GM12878 (cell line): ENCODE data around the gene NTN1. TPM values are rescaled to one million over a fixed set of nuclear protein-coding genes. Genes with fewer than 3 reads are reported as not detected.

Experiments
- ATAC-seq: fragments of 200-7000 bp; cut with Tn5 transposase; 3 replicates; pipeline ENCODE4 v1.9.1; 2020; ENCODE audit warnings: mild to moderate bottlenecking, moderate library complexity
- BruUV-seq: library from RNA; stranded (reverse); fragments of 400-500 nt; replicated peaks from 2 replicates; lab custom pipeline; 2021; lab: Mats Ljungman, UMichigan
- CTCF ChIA-PET: fragments of 300-600 bp; sonication (Branson Sonifier 250); formaldehyde crosslinking; extraction: SDS; loops from one replicate; lab custom pipeline; 2021; ENCODE audit warnings: inconsistent platforms; lab: Yijun Ruan, JAX
- POLR2A ChIA-PET: fragments of 350-600 bp; formaldehyde crosslinking; extraction: SDS; loops from one replicate; lab custom pipeline; 2021; ENCODE audit warnings: inconsistent platforms; lab: Charles Lee
- RAD21 ChIA-PET: fragments of 300-600 bp; sonication (Branson Sonifier 250); formaldehyde crosslinking; loops from one replicate; lab custom pipeline; 2023; ENCODE audit warnings: antibody characterized with exemption; ENCODE audit not compliant: unreplicated experiment; lab: Charles Lee
- SMC1A ChIA-PET: fragments of 300-600 bp; sonication (Branson Sonifier 250); formaldehyde crosslinking; loops from one replicate; lab custom pipeline; 2023; ENCODE audit not compliant: unreplicated experiment, uncharacterized antibody; lab: Charles Lee
- DNase-seq: peaks from one replicate; pipeline ENCODE4 v3.0.0-alpha.2; 2011; ENCODE audit warnings: low read depth, low spot score
- FAIRE-seq: peaks from 3 replicates; lab custom pipeline; 2011; peaks lifted over from hg19 to GRCh38; lab: Jason Lieb, UNC
- H2AFZ ChIP-seq: 2 replicates; pipeline ENCODE4 v1.6.0; 2011; ENCODE audit warnings: low read depth, low read length, control low read depth; ENCODE audit not compliant: control insufficient read depth
- H3K27ac ChIP-seq: 2 replicates; pipeline ENCODE4 v1.5.1; 2011; ENCODE audit warnings: control low read depth; ENCODE audit not compliant: control insufficient read depth, insufficient read depth
- H3K27me3 ChIP-seq, 2 experiments: replicated peaks in 1 of 2; 2 replicates each; pipeline versions ENCODE4 v1.6.0 to v1.6.1; 2011; ENCODE audit warnings: low read length in 1 of 2; ENCODE audit not compliant: control insufficient read depth in 2 of 2, insufficient read depth in 2 of 2
- H3K36me3 ChIP-seq, 2 experiments: 2 replicates each; pipeline ENCODE4 v1.5.1; 2011; ENCODE audit warnings: low read length in 1 of 2; ENCODE audit not compliant: control insufficient read depth in 2 of 2, insufficient read depth in 2 of 2
- H3K4me1 ChIP-seq: 2 replicates; pipeline ENCODE4 v1.6.1; 2011; ENCODE audit warnings: mild to moderate bottlenecking, low read length, moderate library complexity, mixed read lengths; ENCODE audit not compliant: control insufficient read depth, insufficient read depth
- H3K4me2 ChIP-seq: 2 replicates; pipeline ENCODE4 v1.6.0; 2011; ENCODE audit warnings: control low read depth; ENCODE audit not compliant: control insufficient read depth, insufficient read depth
- H3K4me3 ChIP-seq: fragments of 200-600 bp; sonication (generic); 2 replicates; pipeline ENCODE4 v1.5.1; 2016
- H3K79me2 ChIP-seq: 2 replicates; pipeline ENCODE4 v1.6.0; 2011; ENCODE audit warnings: low read length; ENCODE audit not compliant: control insufficient read depth, insufficient read depth
- H3K9ac ChIP-seq: 2 replicates; pipeline ENCODE4 v1.8.0; 2011; ENCODE audit warnings: low read length, control low read depth, mixed read lengths; ENCODE audit not compliant: control insufficient read depth, insufficient read depth
- H3K9me3 ChIP-seq: replicated peaks from 3 replicates; pipeline ENCODE4 v1.5.1; 2011; ENCODE audit warnings: mild to moderate bottlenecking, low read length; ENCODE audit not compliant: control insufficient read depth, insufficient read depth
- H4K20me1 ChIP-seq: 2 replicates; pipeline ENCODE4 v1.6.0; 2011; ENCODE audit not compliant: control insufficient read depth, insufficient read depth
- HDAC2 ChIP-seq: fragments of 200-600 bp; sonication (generic); IDR thresholded peaks from 2 replicates; pipeline ENCODE4 v1.6.1; 2017
- KAT2A ChIP-seq: conservative IDR thresholded peaks from 2 replicates; pipeline ENCODE4 v1.6.1; 2011; ENCODE audit warnings: low read depth, low read length; ENCODE audit not compliant: control insufficient read depth
- PML ChIP-seq: IDR thresholded peaks from 2 replicates; pipeline ENCODE4 v1.6.1; 2012; ENCODE audit warnings: low read length, inconsistent platforms
- RBBP5 ChIP-seq: fragments of 200-600 bp; sonication (generic); conservative IDR thresholded peaks from 2 replicates; pipeline ENCODE4 v1.6.1; 2016
- RCOR1 ChIP-seq: conservative IDR thresholded peaks from 2 replicates; pipeline ENCODE4 v1.6.1; 2012; ENCODE audit warnings: low read depth, low read length, improper control_type of control experiment
- SREBF2 ChIP-seq: IDR thresholded peaks from 2 replicates; pipeline ENCODE4 v1.6.1; 2012; ENCODE audit warnings: mild to moderate bottlenecking, low read length
- TCF12 ChIP-seq: IDR thresholded peaks from 2 replicates; pipeline ENCODE4 v1.6.1; 2011; ENCODE audit warnings: low read depth, mild to moderate bottlenecking, low read length
- ZBED1 ChIP-seq: IDR thresholded peaks from 2 replicates; pipeline ENCODE4 v1.6.1; 2016; ENCODE audit warnings: borderline replicate concordance
- WGBS: methylation state at CpG from one replicate; pipeline ENCODE4 v1.1.6; 2016; ENCODE audit warnings: low lambda C conversion rate; ENCODE audit not compliant: insufficient replicate concordance, insufficient coverage; ENCODE audit errors: missing lambda C conversion rate; 5-methylcytosine and 5-hydroxymethylcytosine counted together
- in situ Hi-C: fragments of 300-500 bp; cut with MboI; formaldehyde crosslinking; loops from 9 replicates; pipeline ENCODE4 v1.14.3; 2018; ENCODE audit warnings: mixed read lengths
- intact Hi-C: fragments of 100-400 bp; cut with micrococcal nuclease; formaldehyde crosslinking; loops from one replicate; pipeline ENCODE4 v1.14.2; 2022; ENCODE audit not compliant: unreplicated experiment
- polyA plus RNA-seq, 11 experiments: library from polyadenylated mRNA; depleted of rRNA in 4 of 11; unstranded in 6 of 11; stranded (reverse) in 5 of 11; fragments of >200 nt; fragmentation: Nextera tagmentation in 4 of 11; fragmentation: Illumina TruSeq in 1 of 11; extraction: Ambion mirVana in 4 of 11; extraction: Trizol in 1 of 11; gene quantifications; 1 replicate in 1 of 11; 2 replicates in 10 of 11; pipeline versions ENCODE4 v1.2.1 to v1.2.3, GENCODE V29; 2011 to 2016; ENCODE audit warnings: inconsistent platforms in 2 of 11, missing spikeins in 2 of 11, low read depth in 1 of 11
- total RNA-seq, 4 experiments: library from RNA; depleted of rRNA in 3 of 4; stranded (reverse); fragments of >200 nt in 3 of 4; fragmentation: Illumina TruSeq in 1 of 4; extraction: Trizol in 1 of 4; gene quantifications; 2 replicates each; pipeline versions ENCODE4 v1.2.1 to v1.2.3, GENCODE V29; 2013 to 2021
- TF ChIP-seq, protein P1 (sequence below): IDR thresholded peaks from 2 replicates; pipeline ENCODE4 v1.6.1; 2012; ENCODE audit warnings: mild to moderate bottlenecking, low read depth, low read length
- TF ChIP-seq, protein P2 (sequence below): fragments of 450-650 bp; IDR thresholded peaks from 2 replicates; pipeline ENCODE4 v1.6.1; 2017; ENCODE audit warnings: mild to moderate bottlenecking
- TF ChIP-seq, protein P3 (sequence below): fragments of 150-350 bp; IDR thresholded peaks from 2 replicates; pipeline ENCODE4 v1.6.1; 2016; ENCODE audit warnings: low read depth, low read length

Gene NTN1
- total and polyA plus RNA-seq, 10 of the 15 experiments (the other 5 are each of a cell fraction or from before 2014, with no cell fraction given): 0.02 to 0.89 (median 0.35) TPM

DNA sequence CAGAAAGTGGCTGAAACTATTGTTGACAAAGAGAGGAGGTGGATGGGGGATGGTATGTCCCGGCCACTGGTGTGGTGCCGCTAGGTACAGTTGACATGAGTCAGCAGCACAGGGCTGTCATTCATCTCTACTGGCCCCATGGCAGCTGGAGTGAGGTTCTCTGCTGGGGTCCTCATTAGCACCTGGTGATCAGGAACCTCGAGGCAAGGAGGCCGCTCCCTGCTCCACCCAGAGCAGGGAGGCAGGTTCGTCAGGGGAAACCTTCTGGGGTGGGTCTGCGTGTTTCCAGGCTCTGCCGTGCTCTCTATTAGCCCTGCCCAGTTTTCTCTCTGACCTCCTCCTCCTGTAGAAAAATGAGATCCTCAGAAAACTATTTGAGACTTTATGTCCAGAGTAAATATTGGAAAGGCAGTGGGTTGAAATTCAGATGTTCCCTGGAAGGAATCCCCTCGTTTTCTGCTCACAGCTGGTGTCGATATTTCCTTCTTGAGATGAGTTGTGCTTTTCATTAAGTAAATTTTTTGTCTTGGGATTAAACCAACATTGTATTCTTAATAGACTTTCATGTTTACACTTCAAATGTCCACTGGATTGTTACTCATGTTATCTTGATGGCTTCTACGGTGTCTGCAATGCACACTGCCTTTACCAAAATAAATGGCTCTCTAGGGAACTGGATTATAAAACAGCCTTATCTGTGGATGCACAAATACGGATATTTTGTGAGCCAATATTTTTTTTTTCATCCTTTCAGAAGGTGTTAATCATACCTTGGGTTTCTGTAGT is 7.1 kb downstream of the NTN1 start:
- Histone ChIP-seq H3K4me2 (no peak overlapping the region), H4K20me1 (no peaks in the 10 kb centered on the region)
- POLR2A ChIA-PET: no interaction called here
- TF ChIP-seq TCF12 (no peak), PML (no peak), SREBF2 (no peak), HDAC2 (no peak), RCOR1 (no peak), RBBP5 (no peak), KAT2A (no peak), ZBED1 (no peak)
- TF ChIP-seq, protein P1, sequence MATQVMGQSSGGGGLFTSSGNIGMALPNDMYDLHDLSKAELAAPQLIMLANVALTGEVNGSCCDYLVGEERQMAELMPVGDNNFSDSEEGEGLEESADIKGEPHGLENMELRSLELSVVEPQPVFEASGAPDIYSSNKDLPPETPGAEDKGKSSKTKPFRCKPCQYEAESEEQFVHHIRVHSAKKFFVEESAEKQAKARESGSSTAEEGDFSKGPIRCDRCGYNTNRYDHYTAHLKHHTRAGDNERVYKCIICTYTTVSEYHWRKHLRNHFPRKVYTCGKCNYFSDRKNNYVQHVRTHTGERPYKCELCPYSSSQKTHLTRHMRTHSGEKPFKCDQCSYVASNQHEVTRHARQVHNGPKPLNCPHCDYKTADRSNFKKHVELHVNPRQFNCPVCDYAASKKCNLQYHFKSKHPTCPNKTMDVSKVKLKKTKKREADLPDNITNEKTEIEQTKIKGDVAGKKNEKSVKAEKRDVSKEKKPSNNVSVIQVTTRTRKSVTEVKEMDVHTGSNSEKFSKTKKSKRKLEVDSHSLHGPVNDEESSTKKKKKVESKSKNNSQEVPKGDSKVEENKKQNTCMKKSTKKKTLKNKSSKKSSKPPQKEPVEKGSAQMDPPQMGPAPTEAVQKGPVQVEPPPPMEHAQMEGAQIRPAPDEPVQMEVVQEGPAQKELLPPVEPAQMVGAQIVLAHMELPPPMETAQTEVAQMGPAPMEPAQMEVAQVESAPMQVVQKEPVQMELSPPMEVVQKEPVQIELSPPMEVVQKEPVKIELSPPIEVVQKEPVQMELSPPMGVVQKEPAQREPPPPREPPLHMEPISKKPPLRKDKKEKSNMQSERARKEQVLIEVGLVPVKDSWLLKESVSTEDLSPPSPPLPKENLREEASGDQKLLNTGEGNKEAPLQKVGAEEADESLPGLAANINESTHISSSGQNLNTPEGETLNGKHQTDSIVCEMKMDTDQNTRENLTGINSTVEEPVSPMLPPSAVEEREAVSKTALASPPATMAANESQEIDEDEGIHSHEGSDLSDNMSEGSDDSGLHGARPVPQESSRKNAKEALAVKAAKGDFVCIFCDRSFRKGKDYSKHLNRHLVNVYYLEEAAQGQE: no peak
- TF ChIP-seq, protein P2, sequence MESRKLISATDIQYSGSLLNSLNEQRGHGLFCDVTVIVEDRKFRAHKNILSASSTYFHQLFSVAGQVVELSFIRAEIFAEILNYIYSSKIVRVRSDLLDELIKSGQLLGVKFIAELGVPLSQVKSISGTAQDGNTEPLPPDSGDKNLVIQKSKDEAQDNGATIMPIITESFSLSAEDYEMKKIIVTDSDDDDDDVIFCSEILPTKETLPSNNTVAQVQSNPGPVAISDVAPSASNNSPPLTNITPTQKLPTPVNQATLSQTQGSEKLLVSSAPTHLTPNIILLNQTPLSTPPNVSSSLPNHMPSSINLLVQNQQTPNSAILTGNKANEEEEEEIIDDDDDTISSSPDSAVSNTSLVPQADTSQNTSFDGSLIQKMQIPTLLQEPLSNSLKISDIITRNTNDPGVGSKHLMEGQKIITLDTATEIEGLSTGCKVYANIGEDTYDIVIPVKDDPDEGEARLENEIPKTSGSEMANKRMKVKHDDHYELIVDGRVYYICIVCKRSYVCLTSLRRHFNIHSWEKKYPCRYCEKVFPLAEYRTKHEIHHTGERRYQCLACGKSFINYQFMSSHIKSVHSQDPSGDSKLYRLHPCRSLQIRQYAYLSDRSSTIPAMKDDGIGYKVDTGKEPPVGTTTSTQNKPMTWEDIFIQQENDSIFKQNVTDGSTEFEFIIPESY: no peak
- TF ChIP-seq, protein P3, sequence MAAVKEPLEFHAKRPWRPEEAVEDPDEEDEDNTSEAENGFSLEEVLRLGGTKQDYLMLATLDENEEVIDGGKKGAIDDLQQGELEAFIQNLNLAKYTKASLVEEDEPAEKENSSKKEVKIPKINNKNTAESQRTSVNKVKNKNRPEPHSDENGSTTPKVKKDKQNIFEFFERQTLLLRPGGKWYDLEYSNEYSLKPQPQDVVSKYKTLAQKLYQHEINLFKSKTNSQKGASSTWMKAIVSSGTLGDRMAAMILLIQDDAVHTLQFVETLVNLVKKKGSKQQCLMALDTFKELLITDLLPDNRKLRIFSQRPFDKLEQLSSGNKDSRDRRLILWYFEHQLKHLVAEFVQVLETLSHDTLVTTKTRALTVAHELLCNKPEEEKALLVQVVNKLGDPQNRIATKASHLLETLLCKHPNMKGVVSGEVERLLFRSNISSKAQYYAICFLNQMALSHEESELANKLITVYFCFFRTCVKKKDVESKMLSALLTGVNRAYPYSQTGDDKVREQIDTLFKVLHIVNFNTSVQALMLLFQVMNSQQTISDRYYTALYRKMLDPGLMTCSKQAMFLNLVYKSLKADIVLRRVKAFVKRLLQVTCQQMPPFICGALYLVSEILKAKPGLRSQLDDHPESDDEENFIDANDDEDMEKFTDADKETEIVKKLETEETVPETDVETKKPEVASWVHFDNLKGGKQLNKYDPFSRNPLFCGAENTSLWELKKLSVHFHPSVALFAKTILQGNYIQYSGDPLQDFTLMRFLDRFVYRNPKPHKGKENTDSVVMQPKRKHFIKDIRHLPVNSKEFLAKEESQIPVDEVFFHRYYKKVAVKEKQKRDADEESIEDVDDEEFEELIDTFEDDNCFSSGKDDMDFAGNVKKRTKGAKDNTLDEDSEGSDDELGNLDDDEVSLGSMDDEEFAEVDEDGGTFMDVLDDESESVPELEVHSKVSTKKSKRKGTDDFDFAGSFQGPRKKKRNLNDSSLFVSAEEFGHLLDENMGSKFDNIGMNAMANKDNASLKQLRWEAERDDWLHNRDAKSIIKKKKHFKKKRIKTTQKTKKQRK: no peak
- TF ChIP-seq, all 136 proteins: peak for 0
- ChIA-PET CTCF (no interaction called here), SMC1A (no interaction called here), RAD21 (no interaction called here)
- 27% methylated on average over 11 of the region's 11 CpGs for WGBS
- Histone ChIP-seq H3K79me2 (no peaks in the 10 kb centered on the region), H3K9me3 (no peaks in the 10 kb centered on the region), H3K27ac (no peak overlapping the region), H3K4me3 (no peak overlapping the region), H3K36me3 (no peaks in the 10 kb centered on the region), H3K9ac (no peak overlapping the region), H2AFZ (no peak overlapping the region), H3K27me3 (peaks cover 6 to 11% of the 10 kb centered on the region in 2 experiments; a peak in 3 of 4 replicates), H3K4me1 (peaks cover 3% of the 10 kb centered on the region; the same call in 1 of the 2 replicates)
- FAIRE-seq (no peak), DNase-seq (no peak), ATAC-seq (no peak)
- in situ Hi-C loops: no loop called here
- BruUV-seq: no TSS peak
- intact Hi-C loops: no loop called here
